ENCODE measurements around the gene CATSPERD.

DNA sequence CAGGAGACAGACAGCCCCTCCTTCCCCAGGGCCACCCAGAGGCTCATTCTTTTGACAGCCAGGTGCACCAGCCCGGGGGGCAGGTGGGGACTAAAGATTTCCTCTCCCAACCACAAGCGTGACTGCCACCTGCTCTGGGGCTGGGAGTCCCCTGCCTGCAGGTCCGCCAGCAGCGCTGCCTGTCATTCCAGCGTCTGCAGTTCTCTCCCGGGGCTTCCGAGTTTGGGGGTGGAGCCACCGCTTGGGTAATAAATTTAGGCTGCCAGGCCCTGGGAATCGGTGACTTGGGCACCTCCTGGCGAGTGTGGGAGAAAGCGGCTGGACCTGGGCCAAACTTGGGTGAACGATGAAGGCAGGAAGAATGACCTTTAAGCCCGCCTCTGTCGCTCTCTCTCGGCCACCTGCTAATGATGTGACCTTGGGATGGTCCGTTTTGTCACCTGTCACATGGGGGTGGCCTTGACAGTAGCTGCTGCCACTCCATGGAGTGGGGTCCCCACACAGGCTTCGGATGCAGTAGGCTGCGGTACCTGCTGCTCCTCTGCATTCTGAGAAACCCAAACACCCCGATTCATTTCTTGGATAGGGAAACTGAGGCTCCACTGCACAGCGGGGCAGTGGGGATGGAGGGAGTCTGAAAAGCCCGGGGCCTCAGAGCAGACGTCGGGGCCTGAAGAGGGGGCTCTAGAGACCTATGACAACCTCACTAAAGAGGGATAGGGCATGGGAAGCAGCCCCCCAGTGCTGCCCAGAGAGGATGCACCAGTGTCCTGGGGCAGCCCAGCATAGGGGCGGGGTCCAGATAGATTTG lies 106.3 kb downstream of the CATSPERD start:
- TF ChIP-seq, protein P1, sequence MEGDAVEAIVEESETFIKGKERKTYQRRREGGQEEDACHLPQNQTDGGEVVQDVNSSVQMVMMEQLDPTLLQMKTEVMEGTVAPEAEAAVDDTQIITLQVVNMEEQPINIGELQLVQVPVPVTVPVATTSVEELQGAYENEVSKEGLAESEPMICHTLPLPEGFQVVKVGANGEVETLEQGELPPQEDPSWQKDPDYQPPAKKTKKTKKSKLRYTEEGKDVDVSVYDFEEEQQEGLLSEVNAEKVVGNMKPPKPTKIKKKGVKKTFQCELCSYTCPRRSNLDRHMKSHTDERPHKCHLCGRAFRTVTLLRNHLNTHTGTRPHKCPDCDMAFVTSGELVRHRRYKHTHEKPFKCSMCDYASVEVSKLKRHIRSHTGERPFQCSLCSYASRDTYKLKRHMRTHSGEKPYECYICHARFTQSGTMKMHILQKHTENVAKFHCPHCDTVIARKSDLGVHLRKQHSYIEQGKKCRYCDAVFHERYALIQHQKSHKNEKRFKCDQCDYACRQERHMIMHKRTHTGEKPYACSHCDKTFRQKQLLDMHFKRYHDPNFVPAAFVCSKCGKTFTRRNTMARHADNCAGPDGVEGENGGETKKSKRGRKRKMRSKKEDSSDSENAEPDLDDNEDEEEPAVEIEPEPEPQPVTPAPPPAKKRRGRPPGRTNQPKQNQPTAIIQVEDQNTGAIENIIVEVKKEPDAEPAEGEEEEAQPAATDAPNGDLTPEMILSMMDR (conservative IDR thresholded peaks at IDR 0.05) = no peak; the same call in 1 of the 2 replicates
- no peak for TF ChIP-seq EZH2 (IDR thresholded peaks at IDR 0.05; ENCODE audit: low read depth)
